GM12874 (cell line): ENCODE data around the gene PIAS3.

Experiments
- CTCF ChIP-seq: IDR thresholded peaks from 2 replicates; pipeline ENCODE4 v1.5.1; 2011; ENCODE audit warnings: low read depth, mild to moderate bottlenecking, control low read depth, low read length, moderate library complexity; ENCODE audit not compliant: insufficient read depth

Gene PIAS3

DNA sequence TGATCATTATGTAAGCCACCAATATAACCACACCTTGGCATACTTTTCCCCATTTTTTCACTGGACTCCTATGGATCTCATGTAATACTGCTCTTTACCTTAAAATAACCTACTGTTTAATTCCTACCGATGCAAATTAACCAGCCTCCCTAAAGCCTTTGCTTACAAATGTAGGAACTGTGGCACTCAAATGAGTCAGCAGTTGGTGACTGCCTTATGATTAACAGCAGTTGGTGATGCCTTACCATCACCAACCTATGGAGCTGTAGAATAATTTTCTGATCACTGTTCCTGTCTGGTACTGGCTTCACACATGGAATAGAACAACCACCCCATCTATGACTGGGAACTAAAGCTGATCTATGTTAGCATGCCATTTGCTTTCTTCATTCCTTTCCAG lies 21.2 kb downstream of the PIAS3 start:
- TF ChIP-seq CTCF = no peak

DNA sequence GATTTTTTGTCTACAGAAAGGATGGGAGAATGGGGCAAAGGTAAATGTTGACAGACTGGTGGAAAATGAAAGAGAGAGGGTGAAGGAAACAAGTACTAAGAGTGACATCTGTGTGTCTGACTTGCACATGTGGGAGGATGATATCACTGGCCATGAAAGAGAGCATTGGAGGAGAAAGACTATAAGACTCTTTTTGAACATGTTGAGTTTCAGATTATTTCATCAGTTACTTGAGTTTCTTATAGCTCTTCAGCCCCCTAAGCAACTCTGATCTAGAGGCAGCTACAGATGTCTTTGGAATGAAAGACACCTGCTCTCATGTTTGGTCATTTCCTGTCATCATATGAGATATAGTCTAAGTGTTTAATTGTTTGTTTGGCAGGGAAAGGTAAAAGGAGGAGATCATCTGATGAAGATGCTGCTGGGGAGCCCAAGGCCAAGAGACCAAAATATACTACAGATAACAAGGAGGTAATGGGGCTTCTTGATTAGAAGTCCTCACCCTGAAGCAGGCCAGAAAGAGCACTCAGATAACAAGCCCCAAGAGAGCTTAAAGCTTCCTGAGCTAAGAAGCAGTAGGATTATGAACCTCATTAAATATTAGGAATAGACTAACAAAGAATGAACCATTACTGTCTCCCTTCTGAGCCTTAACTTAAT lies 30.4 kb downstream of the PIAS3 start:
- no peak for TF ChIP-seq CTCF

- TF ChIP-seq CTCF = no peak
Measured at GRCh38 chr1:145827966-145828365, 30.9 kb downstream of the PIAS3 start.

DNA sequence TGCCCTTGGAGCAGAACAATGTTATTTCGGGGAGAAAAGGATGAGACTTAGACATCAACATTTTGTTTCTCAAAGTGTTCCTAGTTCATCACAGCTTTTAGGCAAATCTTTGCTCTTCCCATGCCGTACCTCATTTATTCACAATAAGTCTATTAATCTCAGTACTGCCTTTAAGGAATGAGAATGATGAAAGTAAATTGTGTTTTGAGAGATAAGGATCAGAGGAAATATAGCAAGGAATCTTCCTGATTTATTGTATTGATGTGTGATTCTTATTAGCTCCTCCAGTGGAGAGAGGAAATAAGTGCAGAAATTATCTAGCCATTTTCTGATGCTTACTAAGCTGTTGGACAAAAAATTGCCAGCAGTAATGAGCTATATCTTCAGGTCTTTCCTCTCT lies 32.9 kb downstream of the PIAS3 start:
- TF ChIP-seq CTCF = no peak

DNA sequence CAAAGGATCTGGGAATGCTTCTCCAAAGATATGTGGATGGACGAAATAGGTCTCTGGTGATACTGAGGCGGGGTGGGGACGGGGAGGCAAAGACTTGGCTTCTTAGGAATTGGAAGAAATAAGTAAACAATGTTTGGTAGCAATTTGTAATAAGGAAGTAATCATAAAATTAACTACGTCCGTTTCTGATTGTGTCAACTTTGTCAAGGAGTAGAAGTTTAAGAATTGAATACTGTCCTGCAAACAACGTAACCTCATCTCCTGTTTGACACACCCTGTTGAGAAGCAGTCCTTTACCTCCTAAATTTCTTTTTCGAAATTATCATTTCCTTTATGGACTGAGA lies 34.4 kb downstream of the PIAS3 start:
- TF ChIP-seq CTCF = no peak

DNA sequence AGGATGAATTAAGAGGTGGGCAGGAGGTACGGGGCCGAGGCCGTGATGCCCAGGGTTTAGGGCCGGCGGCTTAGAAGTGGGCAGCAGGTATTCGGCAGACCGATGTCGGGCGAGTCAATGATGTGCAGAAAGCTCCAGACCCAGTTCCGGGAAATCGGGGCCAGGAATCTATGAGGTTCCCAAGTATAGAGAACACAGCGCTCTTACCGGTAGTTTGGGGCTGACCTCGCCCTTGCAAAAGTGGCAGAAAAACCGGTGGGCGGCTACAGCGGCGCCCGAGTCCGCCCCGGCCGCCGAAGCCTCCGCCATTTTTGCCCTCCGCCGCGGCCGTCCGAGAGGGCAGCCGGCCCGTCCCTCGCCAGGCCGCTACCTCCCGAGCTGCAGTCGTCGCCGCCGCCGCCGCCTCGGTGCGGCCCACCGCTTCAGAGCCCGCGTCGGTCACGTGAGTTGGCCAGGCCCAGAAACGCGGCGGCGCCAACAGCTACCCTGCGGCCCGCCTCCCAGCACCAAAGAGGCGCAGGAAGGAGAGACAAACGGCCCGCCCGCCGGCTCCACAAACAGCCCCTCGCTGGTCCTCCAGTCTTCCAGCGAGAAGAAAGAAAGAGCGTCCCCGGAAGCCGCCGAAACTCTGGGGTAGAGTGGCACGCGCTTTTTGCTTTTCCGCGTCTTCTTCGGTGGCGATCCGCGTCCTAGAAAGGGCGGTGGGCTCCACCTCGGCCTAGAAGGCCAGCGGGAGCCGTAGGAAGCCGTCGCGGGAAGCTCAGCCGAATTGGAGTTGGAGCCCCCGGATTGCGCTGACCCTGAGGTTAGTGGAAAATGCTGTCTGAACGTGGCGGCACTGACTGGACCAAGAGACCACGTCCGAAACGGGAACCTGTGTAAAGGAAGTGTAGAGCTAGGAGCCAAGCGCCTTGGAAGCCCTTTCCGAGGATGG lies 35.0 kb downstream of the PIAS3 start, which contains the start of the genes POLR3C and RNF115:
Gene POLR3C, plus strand, starts transcription at position 636 of the 934 bp plus-strand sequence. CDS start 1,577 bp downstream, outside the sequence.
Gene RNF115, minus strand, starts transcription at position 531 of the 934 bp plus-strand sequence. Its CDS starts 222 bp downstream, at position 309.
- no peak for TF ChIP-seq CTCF

GRCh38 chr1:145806844-145807243 lies 52.0 kb downstream of the PIAS3 start:
- no peak for TF ChIP-seq CTCF
